ENCODE data around the gene MARCHF6.

The MARCHF6 gene

DNA sequence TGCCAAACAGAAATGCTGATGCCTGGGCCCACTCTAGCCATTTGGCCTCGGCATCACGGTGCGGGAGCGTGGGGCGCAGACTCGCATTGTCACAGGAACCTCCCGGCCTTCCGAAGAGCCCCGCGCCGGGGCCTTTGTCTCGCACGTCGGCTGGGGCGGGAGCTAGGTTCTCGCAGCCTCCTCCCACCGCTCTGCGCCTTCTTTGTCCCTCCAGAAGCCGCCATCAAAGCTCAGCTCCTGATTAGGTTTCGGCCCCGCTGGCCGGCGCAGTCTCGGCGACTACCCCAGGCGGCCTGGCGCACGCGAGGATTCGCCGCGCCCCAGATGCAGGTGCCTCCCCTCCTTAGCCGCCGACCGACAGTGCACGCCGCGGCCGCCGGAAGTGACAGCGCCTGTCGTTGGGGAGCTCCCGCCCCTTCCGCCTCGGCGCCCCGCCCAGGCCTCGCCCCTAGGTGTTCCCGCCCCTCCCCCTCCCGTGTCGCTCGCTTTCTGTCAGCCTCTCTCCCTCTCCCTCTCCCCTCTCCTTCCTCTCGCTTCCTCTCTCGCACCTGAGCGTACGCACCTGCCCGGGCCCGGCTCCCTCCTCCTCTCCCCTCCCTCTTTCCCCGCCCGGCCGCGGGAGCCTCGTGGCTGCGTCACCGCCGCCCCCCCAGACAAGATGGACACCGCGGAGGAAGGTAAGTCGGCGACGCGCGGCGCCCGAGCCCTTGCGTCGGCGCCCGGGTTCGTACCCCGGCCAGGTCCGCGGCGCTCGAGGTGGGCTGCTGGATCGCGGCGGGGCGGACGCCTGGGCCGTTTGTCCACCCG lies at the start of gene MARCHF6:
Gene MARCHF6 (plus strand): TSS at position 455 of the 807 bp plus-strand sequence. CDS start 204 bp downstream, at position 659.
- peak within 1 kb of the TSS; percentile 95 for H3K4me3 ChIP-seq (ENCODE audit: low read depth, low read length)
- TF ChIP-seq MYC (IDR thresholded peaks at IDR 0.05; ENCODE audit: low read depth, low read length), result peak; percentile 95
- TF ChIP-seq POLR2A (IDR thresholded peaks at IDR 0.05; ENCODE audit: extremely low read depth, insufficient read length), result peak; percentile 98
- TF ChIP-seq CTCF (IDR thresholded peaks at IDR 0.05; ENCODE audit: low read depth, low read length), result no peak
- peak; percentile 76 for TF ChIP-seq MAX (IDR thresholded peaks at IDR 0.05; ENCODE audit: low read depth, low read length)
- peak; percentile 97 for DNase-seq (ENCODE audit: low read depth)

GRCh38 chr5:10303699-10304170 lies 49.8 kb upstream of the MARCHF6 start:
- DNase-seq (ENCODE audit: low read depth), result no peak
- no peak overlapping the region for H3K4me3 ChIP-seq (ENCODE audit: low read depth, low read length)
- no peak for TF ChIP-seq MYC (IDR thresholded peaks at IDR 0.05; ENCODE audit: low read depth, low read length)
- no peak for TF ChIP-seq MAX (IDR thresholded peaks at IDR 0.05; ENCODE audit: low read depth, low read length)
- TF ChIP-seq CTCF (IDR thresholded peaks at IDR 0.05; ENCODE audit: low read depth, low read length), result no peak
- no peak for TF ChIP-seq POLR2A (IDR thresholded peaks at IDR 0.05; ENCODE audit: extremely low read depth, insufficient read length)

DNA sequence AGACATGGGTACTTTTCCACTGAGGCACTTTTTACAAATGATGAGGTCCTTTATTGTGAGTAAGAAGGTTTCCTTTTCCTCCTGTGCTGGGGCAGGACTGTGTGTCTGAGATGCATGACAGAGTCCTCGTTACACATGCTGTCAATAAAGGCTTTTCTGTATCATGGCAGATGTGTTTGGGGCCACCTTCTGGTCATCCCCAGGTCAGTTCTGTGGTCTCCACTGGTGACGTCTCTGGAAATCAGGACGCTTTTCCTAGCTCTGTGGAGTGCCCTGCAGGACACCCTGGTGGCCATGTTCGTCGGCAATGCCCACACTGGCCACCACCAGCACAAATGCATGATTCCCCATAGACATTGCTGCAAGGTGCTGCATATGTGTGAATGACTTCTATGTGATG lies 48.6 kb upstream of the MARCHF6 start:
- TF ChIP-seq MYC (IDR thresholded peaks at IDR 0.05; ENCODE audit: low read depth, low read length), result no peak
- no peak for DNase-seq (ENCODE audit: low read depth)
- H3K4me3 ChIP-seq (ENCODE audit: low read depth, low read length), result no peak overlapping the region

GRCh38 chr5:10306114-10306513 lies 47.4 kb upstream of the MARCHF6 start:
- no peak overlapping the region for H3K4me3 ChIP-seq (ENCODE audit: low read depth, low read length)
- TF ChIP-seq MAX (IDR thresholded peaks at IDR 0.05; ENCODE audit: low read depth, low read length), result no peak
- TF ChIP-seq POLR2A (IDR thresholded peaks at IDR 0.05; ENCODE audit: extremely low read depth, insufficient read length), result no peak
- TF ChIP-seq MYC (IDR thresholded peaks at IDR 0.05; ENCODE audit: low read depth, low read length), result no peak
- no peak for TF ChIP-seq CTCF (IDR thresholded peaks at IDR 0.05; ENCODE audit: low read depth, low read length)
- DNase-seq (ENCODE audit: low read depth), result no peak

DNA sequence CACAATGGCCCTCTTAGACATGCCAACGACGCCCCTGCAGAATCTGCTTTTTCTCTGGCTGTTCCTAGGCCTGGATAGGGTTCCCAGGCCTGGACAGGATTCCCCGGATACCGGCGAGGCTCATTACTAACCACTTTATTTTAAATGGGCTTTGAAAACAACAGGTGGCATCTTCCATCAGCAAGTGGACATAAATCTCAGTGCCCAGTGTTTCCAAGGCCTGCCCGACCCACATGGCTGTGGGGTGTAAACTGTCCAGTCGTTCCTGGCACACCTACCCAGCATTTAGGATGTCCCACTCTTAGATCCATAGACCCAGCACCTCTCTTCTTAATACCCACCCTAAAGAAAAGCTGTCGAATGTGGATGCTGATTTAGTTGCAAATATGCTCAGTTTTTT lies 46.7 kb upstream of the MARCHF6 start:
- no peak for TF ChIP-seq MAX (IDR thresholded peaks at IDR 0.05; ENCODE audit: low read depth, low read length)
- TF ChIP-seq MYC (IDR thresholded peaks at IDR 0.05; ENCODE audit: low read depth, low read length), result no peak
- TF ChIP-seq POLR2A (IDR thresholded peaks at IDR 0.05; ENCODE audit: extremely low read depth, insufficient read length), result no peak
- no peak for TF ChIP-seq CTCF (IDR thresholded peaks at IDR 0.05; ENCODE audit: low read depth, low read length)
- no peak overlapping the region for H3K4me3 ChIP-seq (ENCODE audit: low read depth, low read length)
- DNase-seq (ENCODE audit: low read depth), result no peak

- TF ChIP-seq POLR2A (IDR thresholded peaks at IDR 0.05; ENCODE audit: extremely low read depth, insufficient read length) (no peak), MAX (IDR thresholded peaks at IDR 0.05; ENCODE audit: low read depth, low read length) (no peak), CTCF (IDR thresholded peaks at IDR 0.05; ENCODE audit: low read depth, low read length) (no peak), MYC (IDR thresholded peaks at IDR 0.05; ENCODE audit: low read depth, low read length) (no peak)
- no peak within 1 kb of the TSS for H3K4me3 ChIP-seq (ENCODE audit: low read depth, low read length)
- peak; percentile 20 for DNase-seq (ENCODE audit: low read depth)
Measured at GRCh38 chr5:10307206-10308148, 46.0 kb upstream of the MARCHF6 start, which contains the start of gene CMBL. CMBL (minus strand) TSS chr5:10307902; CDS start chr5:10290762, 17,140 bp downstream.

Data from NB4 (cell line).